ENCODE measurements around the gene CRYGS.
"Not testable (repeated sequence)": the region's sequence is repeated elsewhere in the genome, so short reads cannot be mapped to it uniquely, and the experiment has no call there.

The CRYGS gene

DNA sequence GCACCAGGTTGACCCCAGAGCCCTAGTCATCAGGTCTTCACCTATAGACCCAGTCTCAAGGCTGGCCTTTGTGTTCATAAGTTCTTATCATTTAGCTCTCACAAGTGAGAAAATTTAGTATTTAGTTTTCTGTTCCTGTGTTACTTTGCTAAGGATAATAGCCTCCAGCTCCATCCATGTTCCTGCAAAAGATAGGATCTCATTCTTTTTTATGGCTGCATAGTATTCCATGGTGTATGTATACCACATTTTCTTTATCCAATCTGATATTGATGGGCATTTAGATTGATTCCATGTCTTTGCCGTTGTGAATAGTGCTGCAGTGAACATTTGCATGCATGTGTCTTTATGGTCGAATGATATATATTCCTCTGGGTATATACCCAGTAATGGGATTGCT lies 46.2 kb downstream of the CRYGS start:
- not testable (repeated sequence) for H3K9ac ChIP-seq (ENCODE audit: low read length); H3K4me1 ChIP-seq (ENCODE audit: control insufficient read depth, low read depth, low read length); H3K36me3 ChIP-seq (ENCODE audit: control insufficient read depth, low read depth, low read length); H3K9me3 ChIP-seq (ENCODE audit: control insufficient read depth, low read depth, low read length); H3K27ac ChIP-seq (ENCODE audit: low read length); H3K27me3 ChIP-seq (ENCODE audit: control insufficient read depth, insufficient read depth, low read length); H3K4me3 ChIP-seq (ENCODE audit: low read length)

DNA sequence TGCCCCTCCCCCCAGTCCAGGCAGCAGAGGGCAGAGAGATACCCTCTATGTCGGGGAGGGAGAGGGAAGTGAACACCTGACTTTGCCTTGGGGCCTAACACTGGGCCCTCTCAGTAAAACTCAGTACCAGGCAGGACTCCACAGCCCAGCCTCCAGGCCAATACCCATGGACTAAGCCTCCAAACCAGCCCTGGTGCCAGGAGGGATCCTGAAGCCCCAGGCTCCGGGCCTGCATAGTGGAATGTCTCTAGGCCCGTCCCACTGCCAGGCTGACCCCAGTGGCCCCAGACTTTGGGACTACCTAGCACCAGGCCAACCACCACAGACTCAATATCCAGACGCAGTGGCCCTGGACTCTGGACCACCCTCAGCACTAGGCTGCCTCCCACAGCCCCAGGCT lies 46.6 kb downstream of the CRYGS start:
- Histone ChIP-seq H3K4me1 (ENCODE audit: control insufficient read depth, low read depth, low read length) (peaks cover 5% of the 10 kb centered on the region), H3K27me3 (ENCODE audit: control insufficient read depth, insufficient read depth, low read length) (no peaks in the 10 kb centered on the region)

DNA sequence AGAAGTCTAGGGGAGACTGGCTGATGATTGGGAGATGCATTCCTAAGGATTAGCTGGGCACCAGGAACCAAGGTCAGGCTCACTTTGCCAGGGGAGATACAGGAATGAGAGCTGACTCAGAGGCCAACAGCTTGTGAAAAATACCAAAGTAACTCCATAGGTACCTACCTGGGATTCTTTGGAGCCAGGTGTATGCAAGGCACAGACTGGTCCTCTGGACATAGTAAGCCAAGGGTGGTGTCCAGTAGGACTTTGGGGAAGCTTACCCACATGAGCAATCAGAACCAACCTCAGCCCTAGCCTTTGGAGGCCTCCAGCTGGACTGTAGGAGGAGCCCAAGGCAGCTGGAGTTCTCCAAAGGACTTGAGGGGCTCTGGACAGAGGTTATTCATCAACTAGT lies 47.5 kb downstream of the CRYGS start:
- Histone ChIP-seq H3K27ac (ENCODE audit: low read length) (no peak overlapping the region), H3K4me1 (ENCODE audit: control insufficient read depth, low read depth, low read length) (no peaks in the 10 kb centered on the region), H3K9ac (ENCODE audit: low read length) (no peak overlapping the region), H3K9me3 (ENCODE audit: control insufficient read depth, low read depth, low read length) (no peaks in the 10 kb centered on the region), H3K27me3 (ENCODE audit: control insufficient read depth, insufficient read depth, low read length) (no peaks in the 10 kb centered on the region), H3K4me3 (ENCODE audit: low read length) (no peak overlapping the region), H3K36me3 (ENCODE audit: control insufficient read depth, low read depth, low read length) (no peaks in the 10 kb centered on the region)

More for the DNA sequence above, 46.6 kb downstream of the CRYGS start:
- Histone ChIP-seq H3K9me3 (ENCODE audit: control insufficient read depth, low read depth, low read length) (no peaks in the 10 kb centered on the region), H3K4me3 (ENCODE audit: low read length) (no peak overlapping the region), H3K27ac (ENCODE audit: low read length) (no peak overlapping the region), H3K36me3 (ENCODE audit: control insufficient read depth, low read depth, low read length) (no peaks in the 10 kb centered on the region), H3K9ac (ENCODE audit: low read length) (no peak overlapping the region)

DNA sequence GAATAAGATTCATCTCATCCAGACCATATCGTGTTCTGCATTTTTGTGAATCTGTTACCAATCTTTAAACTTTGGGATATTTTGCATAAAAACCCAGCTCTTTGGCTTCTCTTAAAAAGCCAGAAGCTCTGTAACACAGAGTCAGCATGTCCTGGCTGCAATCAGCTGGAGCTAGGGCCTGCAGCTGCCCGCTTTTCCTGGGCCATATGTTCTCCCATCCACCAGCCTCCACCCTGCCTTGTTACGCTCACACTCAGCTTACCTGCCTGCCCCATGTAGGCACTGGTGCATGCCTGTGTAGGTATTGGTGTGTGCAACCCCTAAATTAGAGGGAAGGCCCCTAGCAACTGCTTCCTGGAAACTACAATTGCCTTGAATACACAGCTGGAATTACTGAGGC lies 48.2 kb downstream of the CRYGS start:
- H3K9ac ChIP-seq (ENCODE audit: low read length), result no peak overlapping the region

DNA sequence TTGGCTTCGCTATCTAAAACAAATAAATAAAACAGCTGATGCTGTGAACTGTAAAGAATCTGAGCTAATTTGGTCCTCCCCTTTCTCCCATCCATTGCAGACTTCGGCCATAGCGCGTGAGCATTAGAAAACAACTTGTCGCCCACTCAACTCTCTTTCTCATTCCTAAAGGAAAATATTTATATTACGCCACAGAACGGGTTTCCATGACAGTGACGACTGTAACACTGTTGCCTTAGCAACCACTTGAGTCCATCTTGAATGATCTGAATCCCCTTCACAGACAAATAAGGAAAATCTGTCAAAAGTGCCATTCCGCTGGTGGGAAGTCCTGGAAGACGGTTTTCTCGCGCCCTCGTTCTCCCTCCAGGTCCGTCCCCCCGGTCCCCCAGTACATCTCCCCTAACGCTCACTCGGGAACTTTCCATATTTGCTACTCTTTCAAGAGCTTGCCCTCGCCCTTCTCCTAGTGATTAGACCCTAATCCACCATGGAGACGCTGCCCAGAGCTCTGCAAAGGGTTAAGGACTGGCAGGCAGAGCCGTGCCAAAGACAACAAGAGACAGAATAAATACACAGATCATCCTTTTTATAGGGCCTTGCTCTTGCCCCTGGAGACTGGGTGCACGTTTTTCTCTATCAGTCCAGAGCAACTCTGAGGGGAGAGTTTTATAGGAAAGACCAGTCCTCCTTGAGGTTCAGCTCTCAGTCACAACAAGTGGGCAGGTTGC lies 50.5 kb downstream of the CRYGS start:
- H3K36me3 ChIP-seq (ENCODE audit: control insufficient read depth, low read depth, low read length), result no peaks in the 10 kb centered on the region
- no peak overlapping the region for H3K4me3 ChIP-seq (ENCODE audit: low read length)
- no peaks in the 10 kb centered on the region for H3K9me3 ChIP-seq (ENCODE audit: control insufficient read depth, low read depth, low read length)
- no peaks in the 10 kb centered on the region for H3K27me3 ChIP-seq (ENCODE audit: control insufficient read depth, insufficient read depth, low read length)
- no peak overlapping the region for H3K27ac ChIP-seq (ENCODE audit: low read length)
- no peak overlapping the region for H3K9ac ChIP-seq (ENCODE audit: low read length)
- no peaks in the 10 kb centered on the region for H3K4me1 ChIP-seq (ENCODE audit: control insufficient read depth, low read depth, low read length)

More for the DNA sequence above, 48.2 kb downstream of the CRYGS start:
- Histone ChIP-seq H3K27ac (ENCODE audit: low read length) (no peak overlapping the region), H3K4me3 (ENCODE audit: low read length) (no peak overlapping the region), H3K4me1 (ENCODE audit: control insufficient read depth, low read depth, low read length) (no peaks in the 10 kb centered on the region), H3K27me3 (ENCODE audit: control insufficient read depth, insufficient read depth, low read length) (no peaks in the 10 kb centered on the region), H3K9me3 (ENCODE audit: control insufficient read depth, low read depth, low read length) (no peaks in the 10 kb centered on the region), H3K36me3 (ENCODE audit: control insufficient read depth, low read depth, low read length) (no peaks in the 10 kb centered on the region)

DNA sequence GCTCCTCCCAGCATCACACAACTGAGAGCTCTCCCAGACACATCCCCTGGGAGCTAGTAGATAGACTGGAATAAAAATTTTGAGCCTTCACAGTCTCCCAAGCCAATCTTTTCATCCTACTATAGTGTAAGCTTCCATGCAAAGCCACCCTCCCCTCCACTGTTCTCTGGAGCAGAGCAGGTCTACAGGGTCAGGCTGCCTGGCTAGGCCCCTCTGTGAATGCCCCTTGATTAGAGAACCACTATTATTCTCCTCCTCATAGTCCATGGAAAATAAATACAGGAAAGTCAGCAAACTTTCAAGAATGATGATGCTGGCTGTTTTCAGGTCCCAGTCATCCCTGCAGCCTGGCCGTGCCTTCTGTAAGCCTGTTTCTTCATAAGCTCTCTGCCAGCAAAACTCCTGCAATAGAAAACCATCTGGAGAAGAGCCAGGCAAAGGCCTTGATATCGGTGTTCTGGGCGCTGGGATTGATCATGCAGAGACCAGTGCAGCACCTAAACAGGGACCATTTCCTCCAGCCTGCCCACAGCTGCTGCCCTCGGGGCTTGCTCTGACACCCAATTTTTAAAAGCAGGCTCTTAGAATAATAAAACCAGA lies 51.7 kb downstream of the CRYGS start:
- no peaks in the 10 kb centered on the region for H3K4me1 ChIP-seq (ENCODE audit: control insufficient read depth, low read depth, low read length)
- no peaks in the 10 kb centered on the region for H3K27me3 ChIP-seq (ENCODE audit: control insufficient read depth, insufficient read depth, low read length)
- no peaks in the 10 kb centered on the region for H3K36me3 ChIP-seq (ENCODE audit: control insufficient read depth, low read depth, low read length)
- no peak overlapping the region for H3K4me3 ChIP-seq (ENCODE audit: low read length)
- no peaks in the 10 kb centered on the region for H3K9me3 ChIP-seq (ENCODE audit: control insufficient read depth, low read depth, low read length)
- H3K9ac ChIP-seq (ENCODE audit: low read length), result no peak overlapping the region
- no peak overlapping the region for H3K27ac ChIP-seq (ENCODE audit: low read length)

DNA sequence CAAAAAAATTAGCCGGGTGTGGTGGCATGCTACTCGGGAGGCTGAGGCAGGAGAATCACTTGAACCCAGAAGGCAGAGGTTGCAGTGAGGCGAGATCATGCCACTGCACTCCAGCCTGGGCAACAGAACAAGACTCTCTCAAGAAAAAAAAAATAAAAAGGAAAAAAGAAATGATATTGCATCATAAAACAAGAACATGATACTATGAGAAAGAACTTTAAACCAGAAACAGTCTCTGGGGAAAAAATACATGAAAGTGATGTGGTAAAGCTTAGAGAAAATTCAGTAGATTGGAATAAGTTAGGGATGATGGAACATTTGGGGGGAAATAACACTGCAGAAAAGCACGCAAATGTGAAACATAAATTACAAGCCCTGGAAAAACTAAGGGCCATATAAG lies 54.7 kb downstream of the CRYGS start:
- H3K27ac ChIP-seq (ENCODE audit: low read length), result no peak overlapping the region
- H3K9ac ChIP-seq (ENCODE audit: low read length), result no peak overlapping the region
- no peaks in the 10 kb centered on the region for H3K9me3 ChIP-seq (ENCODE audit: control insufficient read depth, low read depth, low read length)
- no peaks in the 10 kb centered on the region for H3K36me3 ChIP-seq (ENCODE audit: control insufficient read depth, low read depth, low read length)
- no peaks in the 10 kb centered on the region for H3K27me3 ChIP-seq (ENCODE audit: control insufficient read depth, insufficient read depth, low read length)
- no peaks in the 10 kb centered on the region for H3K4me1 ChIP-seq (ENCODE audit: control insufficient read depth, low read depth, low read length)
- no peak overlapping the region for H3K4me3 ChIP-seq (ENCODE audit: low read length)
